Measurements from ENCODE around the gene PSMB11.
A peak's percentile ranks its signal among the peaks of the same experiment; 100 is the strongest.
"Not testable (repeated sequence)": the region's sequence is repeated elsewhere in the genome, so short reads cannot be mapped to it uniquely, and the experiment has no call there.

Gene PSMB11

GRCh38 chr14:23013749-23014054, 28.3 kb upstream of the PSMB11 start:
- not testable (repeated sequence) for DNase-seq (ENCODE audit: low read depth in 2 of 2)

GRCh38 chr14:23015618-23016017, 26.4 kb upstream of the PSMB11 start:
- no peak for DNase-seq (ENCODE audit: low read depth in 2 of 2)

DNA sequence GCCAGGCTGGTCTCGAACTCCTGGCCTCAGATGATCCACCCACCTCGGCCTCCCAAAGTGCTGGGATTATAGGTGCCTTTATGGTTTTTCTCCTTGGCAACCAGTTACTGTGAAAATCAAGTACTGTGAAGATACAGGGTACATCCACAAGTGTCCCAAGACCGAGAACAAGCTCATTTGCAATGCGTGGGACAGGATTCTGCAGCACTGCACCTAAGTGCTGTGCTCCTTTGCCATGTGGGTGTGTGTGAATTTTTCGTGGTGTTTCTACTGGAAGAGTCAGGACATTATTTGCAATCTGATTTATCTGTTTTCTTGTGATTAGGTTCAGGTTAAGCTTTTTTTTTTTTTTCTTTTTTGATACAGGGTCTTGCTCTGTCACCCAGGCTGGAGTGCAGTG, 24.9 kb upstream of the PSMB11 start:
- DNase-seq (ENCODE audit: low read depth in 2 of 2), result no peak

DNA sequence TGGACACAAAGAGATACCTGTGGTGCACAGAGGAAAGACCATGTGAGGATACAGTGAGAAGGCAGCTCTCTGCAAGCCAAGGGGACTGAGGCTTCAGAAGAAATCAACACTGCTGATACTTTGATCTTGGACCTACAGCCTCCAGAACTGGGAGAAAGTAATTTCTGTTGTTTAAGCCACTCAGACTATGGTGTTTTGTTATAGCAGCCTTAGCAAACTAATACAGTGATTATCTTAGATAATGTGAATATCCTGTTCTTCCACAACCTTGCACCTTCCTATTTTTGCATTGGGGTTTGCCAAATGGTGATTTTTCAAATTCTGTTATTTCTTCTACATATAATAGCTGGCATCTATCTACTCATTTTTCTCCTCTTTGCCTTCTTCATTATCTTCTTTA, 23.9 kb upstream of the PSMB11 start:
- no peak for DNase-seq (ENCODE audit: low read depth in 2 of 2)

DNA sequence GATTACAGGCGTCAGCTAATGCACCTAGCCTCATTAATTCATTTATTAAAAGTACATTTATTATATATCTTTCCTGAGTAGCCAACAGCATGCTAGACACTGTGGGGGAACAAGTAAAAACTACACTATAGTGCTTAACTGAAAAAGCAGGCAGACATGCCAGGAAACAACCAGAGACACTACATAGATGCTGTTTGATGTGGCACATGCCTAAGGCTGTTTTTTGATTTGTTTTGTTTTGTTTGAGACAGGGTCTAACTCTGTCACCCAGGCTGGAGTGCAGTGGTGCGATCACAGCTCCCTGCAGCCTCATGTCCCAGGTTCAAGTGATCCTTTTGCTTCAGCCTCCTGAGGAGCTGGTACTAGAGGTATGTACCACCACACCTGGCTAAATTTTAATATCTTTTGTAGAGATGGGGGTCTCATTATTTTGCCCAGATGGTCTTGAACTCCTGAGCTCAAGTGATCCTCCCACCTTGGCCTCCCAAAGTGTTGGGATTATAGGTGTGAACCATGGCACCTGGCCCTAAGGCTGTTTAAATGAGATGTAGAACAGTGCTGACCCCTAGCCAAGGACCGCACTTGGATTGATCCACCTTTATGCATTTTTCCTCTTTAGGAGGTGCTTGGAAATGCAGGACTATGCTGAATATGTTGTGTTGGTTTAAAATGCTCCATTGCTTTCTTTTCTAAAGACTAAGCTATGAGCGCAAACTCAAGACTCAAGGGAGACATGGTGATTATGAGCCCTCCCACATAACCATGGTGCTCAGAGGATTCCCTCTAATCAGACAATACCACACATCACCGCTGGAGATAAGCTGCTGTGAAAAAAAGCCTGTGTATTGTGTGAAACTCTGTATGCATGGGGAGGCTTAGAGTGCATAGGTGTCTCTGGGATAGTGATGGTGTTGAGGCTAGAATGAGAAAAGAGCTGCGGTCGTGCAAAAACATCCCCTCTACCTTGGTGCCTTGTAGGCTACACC, 21.6 kb upstream of the PSMB11 start:
- DNase-seq (ENCODE audit: low read depth in 2 of 2), result no peak

GRCh38 chr14:23021434-23021833, 20.6 kb upstream of the PSMB11 start:
- DNase-seq (ENCODE audit: low read depth in 2 of 2), result no peak

GRCh38 chr14:23021889-23022442, 20.0 kb upstream of the PSMB11 start:
- DNase-seq (ENCODE audit: low read depth in 2 of 2), result no peak

DNA sequence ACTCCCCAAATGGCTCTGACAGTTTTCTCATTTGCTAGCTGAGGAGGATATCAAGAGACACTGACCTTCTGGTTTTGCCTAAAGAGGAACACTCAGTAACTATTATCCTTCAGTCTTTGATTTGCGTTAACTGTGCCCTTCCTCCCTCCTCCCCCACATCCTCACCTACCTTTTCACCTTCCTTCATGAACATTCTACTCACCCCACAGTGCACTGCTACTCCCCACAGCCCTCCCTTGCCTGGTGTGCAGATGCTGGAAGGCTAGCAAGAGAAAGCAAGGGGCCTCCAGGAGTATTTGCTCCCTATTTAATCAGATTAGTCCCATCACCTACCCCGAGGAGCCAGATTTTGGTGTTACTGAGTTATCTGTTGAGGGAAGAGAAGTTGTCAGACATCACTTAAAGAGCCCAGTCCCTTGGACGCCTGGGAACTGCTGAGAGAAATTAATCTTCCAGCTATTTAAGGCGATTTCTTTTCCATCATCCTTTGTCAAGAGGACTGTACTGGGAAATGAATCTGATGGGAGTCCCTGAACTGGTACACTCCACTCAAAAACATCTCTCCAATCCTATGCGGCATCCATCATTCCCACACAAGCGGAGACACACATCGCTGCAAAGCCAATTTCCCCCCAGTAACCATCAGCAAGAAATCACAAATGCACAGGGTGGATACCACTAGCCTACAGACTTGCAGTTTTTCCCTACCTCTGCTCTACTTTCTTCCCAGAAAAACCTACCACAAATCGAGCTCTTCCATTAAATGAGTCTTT, 18.8 kb upstream of the PSMB11 start:
- DNase-seq (ENCODE audit: low read depth in 2 of 2), result no peak

GRCh38 chr14:23023795-23024152, 18.2 kb upstream of the PSMB11 start:
- DNase-seq (ENCODE audit: low read depth in 2 of 2), result no peak

DNA sequence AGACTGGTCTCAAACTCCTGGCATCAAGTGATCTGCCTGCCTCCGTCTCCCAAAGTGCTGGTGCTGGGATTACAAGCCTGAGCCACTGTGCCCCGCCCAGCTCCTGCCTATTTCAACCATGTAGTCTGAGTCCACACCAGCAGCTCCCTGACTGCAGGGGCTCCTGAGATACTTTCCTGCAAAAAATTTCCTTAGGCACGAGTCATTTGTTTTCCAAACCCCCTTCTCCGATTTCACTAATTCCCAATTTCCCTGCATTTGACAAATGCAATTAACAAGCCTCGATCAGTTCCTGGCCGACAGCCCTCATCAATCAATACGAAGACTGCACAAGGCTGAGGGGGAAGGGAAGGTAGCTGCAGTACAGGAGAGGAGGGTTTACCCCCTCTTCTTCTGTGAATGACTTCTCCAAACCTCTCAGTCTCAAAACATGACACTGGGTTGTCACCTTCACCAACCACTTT, 17.4 kb upstream of the PSMB11 start:
- DNase-seq (ENCODE audit: low read depth in 2 of 2), result no peak

- DNase-seq (ENCODE audit: low read depth in 2 of 2), result no peak
Measured at GRCh38 chr14:23025151-23025814, 16.7 kb upstream of the PSMB11 start.

DNA sequence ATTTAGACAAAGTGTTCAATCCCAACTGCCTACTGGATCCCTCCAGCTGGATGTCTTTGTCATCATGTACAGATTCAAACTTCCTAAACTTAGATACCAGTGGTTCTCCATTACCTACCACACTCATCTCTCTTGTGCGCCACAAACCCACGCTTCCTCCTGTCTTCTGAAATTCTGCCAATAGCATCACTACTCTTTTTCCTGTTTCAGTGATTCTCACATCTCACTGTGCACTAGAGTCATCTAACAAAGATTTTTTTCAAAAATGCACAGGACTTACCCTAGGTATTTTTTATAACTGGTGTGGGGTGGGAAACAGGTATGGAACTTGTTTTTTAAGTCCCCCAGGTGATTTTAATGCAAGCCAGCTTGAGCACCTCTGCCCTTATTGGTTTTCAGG, 13.2 kb upstream of the PSMB11 start:
- no peak for DNase-seq (ENCODE audit: low read depth in 2 of 2)

DNA sequence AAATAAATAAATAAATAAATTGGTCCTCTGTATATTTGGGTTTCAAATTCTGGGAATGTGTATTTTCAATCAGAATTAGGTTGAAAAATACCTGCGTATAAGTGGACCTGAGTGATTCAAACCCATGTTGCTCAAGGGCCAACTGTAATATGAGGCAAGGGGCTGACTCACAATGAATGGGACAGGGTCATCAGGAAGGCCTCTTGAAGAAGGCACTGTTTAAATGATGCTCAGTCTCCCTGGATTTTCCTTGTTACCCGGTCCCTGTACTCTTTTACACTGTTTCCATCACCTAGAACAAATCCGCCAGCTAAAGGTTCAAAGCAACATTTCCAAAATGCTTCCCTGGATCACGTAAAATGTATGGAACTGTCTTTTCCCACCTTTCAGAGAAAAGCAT, 11.1 kb upstream of the PSMB11 start:
- DNase-seq (ENCODE audit: low read depth in 2 of 2), result no peak

DNA sequence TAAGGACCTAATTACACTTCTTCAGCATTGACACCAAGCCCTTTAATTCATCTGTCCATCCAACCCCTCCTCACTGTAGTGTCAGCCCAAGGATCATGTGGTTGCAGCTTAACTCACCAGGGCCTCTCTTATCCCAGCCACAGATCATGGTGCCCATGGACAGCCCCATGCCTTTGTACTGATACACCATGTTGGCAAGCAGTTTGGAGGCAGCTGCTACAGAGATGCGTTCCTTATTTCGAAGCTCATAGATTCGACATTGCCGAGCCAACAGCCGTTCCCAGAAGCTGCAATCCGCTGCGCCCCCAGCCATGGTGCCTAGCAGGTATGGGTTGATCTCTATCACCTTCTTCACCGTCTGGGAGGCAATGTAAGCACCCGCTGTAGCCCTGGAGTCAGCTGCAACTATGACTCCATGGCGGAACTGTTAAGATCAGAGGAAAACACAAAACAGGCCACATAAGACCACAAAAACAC, 8.7 kb upstream of the PSMB11 start:
- no peak for DNase-seq (ENCODE audit: low read depth in 2 of 2)

DNA sequence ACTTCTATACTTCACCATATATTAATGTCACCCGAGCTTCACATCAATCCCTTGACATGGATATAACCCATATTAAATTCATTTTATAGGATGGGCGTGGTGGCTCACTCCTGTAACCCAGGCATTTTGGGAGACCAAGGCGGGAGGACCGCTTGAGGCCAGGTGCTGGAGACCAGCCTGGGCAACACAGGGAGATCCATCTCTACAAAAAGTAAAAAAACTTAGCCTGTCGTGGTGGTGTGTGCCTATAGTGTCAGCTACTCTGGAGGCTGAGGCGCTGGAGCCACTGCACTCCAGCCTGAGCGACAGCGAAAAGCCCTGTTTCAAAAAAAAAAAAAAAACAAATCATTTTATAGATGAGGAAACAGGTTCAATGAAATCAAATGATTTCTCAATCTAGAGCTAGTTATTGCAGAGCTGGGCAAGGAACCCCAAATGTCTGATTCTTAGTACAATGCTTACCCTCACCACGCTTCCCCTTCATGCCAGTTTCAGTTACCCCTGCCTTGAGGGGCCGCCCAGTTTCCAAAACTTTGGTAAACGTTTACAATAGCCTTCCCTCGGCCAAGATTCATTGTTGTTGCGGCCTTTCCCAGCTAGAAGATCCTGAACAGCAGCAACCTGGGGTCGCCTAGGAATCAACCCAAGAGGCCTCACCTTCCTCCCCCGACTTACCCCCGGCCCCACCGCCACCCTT, 8.1 kb upstream of the PSMB11 start:
- no peak for DNase-seq (ENCODE audit: low read depth in 2 of 2)

- peak; percentile 81 to 89 for DNase-seq (ENCODE audit: low read depth in 2 of 2)
Measured at GRCh38 chr14:23034498-23035302, 7.3 kb upstream of the PSMB11 start, which contains the start of gene PSMB5. TSS of gene PSMB5 (minus strand) at chr14:23034900. CDS start at chr14:23034881, 19 bp downstream.

DNA sequence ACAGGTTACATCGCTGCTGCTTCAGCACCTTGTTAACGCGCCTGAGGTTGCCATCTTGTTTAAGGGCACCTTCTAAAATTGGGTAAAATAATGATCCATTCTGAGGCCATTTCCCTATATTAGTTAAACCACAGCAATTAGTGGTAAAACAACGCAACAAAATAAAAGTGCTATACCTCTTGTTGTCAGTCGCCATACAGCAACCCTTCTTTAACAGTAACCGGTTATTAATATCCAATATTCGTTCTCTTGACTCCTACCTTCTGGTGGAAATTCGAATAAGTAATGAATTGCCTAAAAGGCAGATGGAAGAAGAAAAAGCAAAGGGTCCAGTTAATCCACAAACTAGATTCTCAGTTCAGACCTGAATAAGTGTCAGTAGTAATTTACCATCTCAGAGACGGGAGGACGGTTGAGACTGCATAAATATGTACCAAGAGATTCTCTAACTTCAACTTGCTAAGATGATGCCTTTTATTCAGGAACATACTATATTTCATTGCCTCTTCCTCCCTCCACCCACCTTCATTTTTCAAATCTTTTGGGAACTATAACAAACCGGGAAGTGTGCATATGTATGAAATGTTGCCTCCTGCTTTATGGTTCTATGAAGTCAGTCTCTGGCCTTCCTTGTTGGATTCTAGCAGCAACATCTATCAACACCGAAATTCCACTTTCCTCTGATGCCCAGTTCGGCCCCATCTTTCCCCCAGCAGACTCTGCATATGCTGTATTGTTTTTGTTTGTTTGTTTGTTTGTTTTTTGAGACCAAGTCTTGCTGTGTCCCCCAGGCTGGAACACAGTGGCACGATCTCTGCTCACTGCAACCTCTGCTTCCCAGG, 6.5 kb upstream of the PSMB11 start:
- DNase-seq (ENCODE audit: low read depth in 2 of 2), result no peak

DNA sequence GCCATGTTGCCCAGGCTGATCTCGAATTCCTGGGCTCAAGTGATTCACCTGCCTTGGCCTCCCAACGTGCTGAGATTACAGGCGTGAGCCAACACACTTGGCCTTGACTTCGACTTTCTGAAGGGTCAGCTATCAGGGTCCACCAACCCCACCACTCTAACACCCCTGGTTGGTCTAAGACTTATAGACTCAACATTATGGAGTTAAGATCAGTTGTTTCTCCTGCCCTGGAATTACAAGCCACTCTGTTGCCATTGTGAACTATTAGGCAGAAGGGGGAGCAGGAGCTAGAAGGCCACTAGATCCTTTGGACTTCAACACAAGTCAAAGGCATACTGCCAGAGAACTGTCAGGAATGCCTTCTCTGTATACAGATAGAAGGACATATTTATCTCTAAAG, 1.9 kb upstream of the PSMB11 start:
- DNase-seq (ENCODE audit: low read depth in 2 of 2), result no peak

- no peak for DNase-seq (ENCODE audit: low read depth in 2 of 2)
Measured at GRCh38 chr14:23041729-23042128, 283 bp upstream of the PSMB11 start.

- no peak for DNase-seq (ENCODE audit: low read depth in 2 of 2)
Measured at GRCh38 chr14:23043145-23043544, 1.1 kb downstream of the PSMB11 start.
